CD14-positive monocyte (primary cell): ENCODE measurements around the gene ILK. TPM values are rescaled to one million over a fixed set of nuclear protein-coding genes. Genes with fewer than 3 reads are reported as not detected.

Experiments used
- DNase-seq, 3 donors: peaks; one replicate each; pipeline ENCODE4 v3.0.0-alpha.2; 2011 to 2022
- H2AFZ ChIP-seq: 2 replicates; pipeline ENCODE4 v1.6.0; 2012; ENCODE audit warnings: mild to moderate bottlenecking, low read depth, low read length, inconsistent platforms; ENCODE audit not compliant: insufficient read depth, poor library complexity, severe bottlenecking
- H3K27ac ChIP-seq, 2 donors: 1 replicate in 1 of 2; 2 replicates in 1 of 2; pipeline ENCODE4 v1.5.1; 2012 to 2013; ENCODE audit warnings: low read length in 2 of 2, control low read depth in 1 of 2, inconsistent platforms in 1 of 2, low read depth in 1 of 2, mild to moderate bottlenecking in 1 of 2
- H3K27me3 ChIP-seq, 2 donors: one replicate each; pipeline versions ENCODE4 v1.6.0 to v1.6.1; 2011 to 2013; ENCODE audit warnings: low read length in 2 of 2; ENCODE audit not compliant: control insufficient read depth in 2 of 2, insufficient read depth in 2 of 2
- H3K36me3 ChIP-seq, 2 donors: replicated peaks in 1 of 2; 1 replicate in 1 of 2; 2 replicates in 1 of 2; pipeline versions ENCODE4 v1.5.1 to v1.6.1; 2012 to 2013; ENCODE audit warnings: low read length in 2 of 2, control low read depth in 1 of 2, inconsistent platforms in 1 of 2, mild to moderate bottlenecking in 1 of 2; ENCODE audit not compliant: insufficient read depth in 2 of 2, control insufficient read depth in 1 of 2
- H3K4me1 ChIP-seq, 2 donors: 1 replicate in 1 of 2; 2 replicates in 1 of 2; pipeline versions ENCODE4 v1.5.1 to v1.6.1; 2012 to 2013; ENCODE audit warnings: low read length in 2 of 2, control low read depth in 1 of 2, inconsistent platforms in 1 of 2, mild to moderate bottlenecking in 1 of 2, moderate library complexity in 1 of 2; ENCODE audit not compliant: insufficient read depth in 2 of 2, control insufficient read depth in 1 of 2
- H3K4me2 ChIP-seq: replicated peaks from 2 replicates; pipeline ENCODE3; 2012; ENCODE audit warnings: low read length, moderate library complexity, mild to moderate bottlenecking; ENCODE audit not compliant: poor library complexity, severe bottlenecking; ENCODE audit errors: extremely low read depth
- H3K4me3 ChIP-seq, 3 experiments: fragments of 200-600 bp in 1 of 3; sonication (generic) in 1 of 3; replicated peaks in 1 of 3; 1 replicate in 2 of 3; 2 replicates in 1 of 3; pipeline ENCODE4 v1.5.1; 2011 to 2013; ENCODE audit warnings: low read length in 3 of 3, mild to moderate bottlenecking in 3 of 3, control low read depth in 2 of 3, low read depth in 2 of 3, inconsistent platforms in 1 of 3, moderate library complexity in 1 of 3
- H3K79me2 ChIP-seq: 2 replicates; pipeline ENCODE4 v1.6.0; 2012; ENCODE audit warnings: mild to moderate bottlenecking, control low read depth, inconsistent platforms, low read length, moderate library complexity; ENCODE audit not compliant: insufficient read depth
- H3K9ac ChIP-seq: 2 replicates; pipeline ENCODE4 v1.6.0; 2017; ENCODE audit warnings: low read length, mild to moderate bottlenecking; ENCODE audit not compliant: insufficient read depth, poor library complexity, severe bottlenecking
- H3K9me3 ChIP-seq, 2 donors: replicated peaks in 1 of 2; 1 replicate in 1 of 2; 2 replicates in 1 of 2; pipeline versions ENCODE4 v1.5.1 to v1.6.1; 2012 to 2013; ENCODE audit warnings: low read length in 2 of 2, control low read depth in 1 of 2; ENCODE audit not compliant: control insufficient read depth in 1 of 2, insufficient read depth in 1 of 2
- H4K20me1 ChIP-seq: 2 replicates; pipeline ENCODE4 v1.6.0; 2012; ENCODE audit warnings: mild to moderate bottlenecking, low read length, control low read depth, moderate library complexity; ENCODE audit not compliant: insufficient read depth
- H3K27ac Mint-ChIP-seq, 7 donors: one replicate each; pipeline ENCODE4 v1.8.0; 2020; ENCODE audit warnings: mild to moderate bottlenecking in 7 of 7, mixed read lengths in 7 of 7, moderate library complexity in 6 of 7, inconsistent platforms in 2 of 7
- H3K27me3 Mint-ChIP-seq, 3 donors: one replicate each; pipeline ENCODE4 v1.8.0; 2021 to 2022; ENCODE audit warnings: low read depth in 3 of 3, mild to moderate bottlenecking in 3 of 3, mixed read lengths in 3 of 3, moderate library complexity in 3 of 3, inconsistent platforms in 1 of 3
- H3K36me3 Mint-ChIP-seq, 2 donors: one replicate each; pipeline ENCODE4 v1.8.0; 2020; ENCODE audit warnings: mixed read lengths in 2 of 2, inconsistent platforms in 1 of 2, mild to moderate bottlenecking in 1 of 2
- H3K4me1 Mint-ChIP-seq: one replicate; pipeline ENCODE4 v1.8.0; 2020; ENCODE audit warnings: mild to moderate bottlenecking, mixed read lengths
- H3K4me3 Mint-ChIP-seq, 2 donors: one replicate each; pipeline ENCODE4 v1.8.0; 2020; ENCODE audit warnings: mild to moderate bottlenecking in 2 of 2, mixed read lengths in 2 of 2, moderate library complexity in 1 of 2
- H3K9me3 Mint-ChIP-seq, 7 donors: one replicate each; pipeline ENCODE4 v1.8.0; 2020 to 2022; ENCODE audit warnings: mixed read lengths in 7 of 7, mild to moderate bottlenecking in 6 of 7, moderate library complexity in 6 of 7, inconsistent platforms in 2 of 7
- WGBS: methylation state at CpG from one replicate; pipeline ENCODE4 v1.1.5; 2013; ENCODE audit warnings: missing lambda C conversion rate; ENCODE audit not compliant: insufficient coverage; 5-methylcytosine and 5-hydroxymethylcytosine counted together
- intact Hi-C, 2 donors: fragments of 100-400 bp; cut with micrococcal nuclease; formaldehyde crosslinking; loops; one replicate each; pipeline versions ENCODE4 v1.15.0 to v1.15.1; 2023
- polyA plus RNA-seq, 3 donors: library from polyadenylated mRNA; depleted of rRNA in 1 of 3; unstranded in 2 of 3; stranded (reverse) in 1 of 3; fragments of 300-500 nt in 2 of 3; fragments of >200 nt in 1 of 3; fragmentation: Illumina TruSeq in 2 of 3; gene quantifications; 1 replicate in 2 of 3; 2 replicates in 1 of 3; pipeline ENCODE4 v1.2.3, GENCODE V29; 2012 to 2021
- TF ChIP-seq, protein P1 (sequence below): fragments of 200-600 bp; IDR thresholded peaks from one replicate; pipeline ENCODE4 v1.8.0; 2022; ENCODE audit warnings: antibody characterized with exemption, mild to moderate bottlenecking

ILK gene
- polyA plus RNA-seq, 3 donors = 165 to 271 (median 250) TPM

DNA sequence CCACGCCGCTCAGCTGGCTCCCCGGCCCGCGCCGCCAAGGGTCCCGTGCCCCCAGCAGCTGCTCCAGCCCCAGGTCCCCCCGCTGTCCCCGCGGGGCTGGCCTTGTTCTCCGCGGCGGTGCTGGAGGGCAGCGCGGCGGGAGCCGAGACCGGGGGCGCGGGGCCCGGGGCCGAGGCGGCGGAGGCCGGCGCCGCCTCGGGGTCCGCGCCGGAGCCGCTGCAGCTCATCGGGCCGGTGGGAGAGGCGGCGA lies 8.3 kb downstream of the ILK start:
- H3K36me3 ChIP-seq = peaks cover 73 to 76% of the 10 kb centered on the region in 2 donors
- TF ChIP-seq, protein P1, sequence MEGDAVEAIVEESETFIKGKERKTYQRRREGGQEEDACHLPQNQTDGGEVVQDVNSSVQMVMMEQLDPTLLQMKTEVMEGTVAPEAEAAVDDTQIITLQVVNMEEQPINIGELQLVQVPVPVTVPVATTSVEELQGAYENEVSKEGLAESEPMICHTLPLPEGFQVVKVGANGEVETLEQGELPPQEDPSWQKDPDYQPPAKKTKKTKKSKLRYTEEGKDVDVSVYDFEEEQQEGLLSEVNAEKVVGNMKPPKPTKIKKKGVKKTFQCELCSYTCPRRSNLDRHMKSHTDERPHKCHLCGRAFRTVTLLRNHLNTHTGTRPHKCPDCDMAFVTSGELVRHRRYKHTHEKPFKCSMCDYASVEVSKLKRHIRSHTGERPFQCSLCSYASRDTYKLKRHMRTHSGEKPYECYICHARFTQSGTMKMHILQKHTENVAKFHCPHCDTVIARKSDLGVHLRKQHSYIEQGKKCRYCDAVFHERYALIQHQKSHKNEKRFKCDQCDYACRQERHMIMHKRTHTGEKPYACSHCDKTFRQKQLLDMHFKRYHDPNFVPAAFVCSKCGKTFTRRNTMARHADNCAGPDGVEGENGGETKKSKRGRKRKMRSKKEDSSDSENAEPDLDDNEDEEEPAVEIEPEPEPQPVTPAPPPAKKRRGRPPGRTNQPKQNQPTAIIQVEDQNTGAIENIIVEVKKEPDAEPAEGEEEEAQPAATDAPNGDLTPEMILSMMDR = no peak
- no peak for DNase-seq
- H3K4me3 Mint-ChIP-seq = peak overlapping the region; percentile 86 to 93
- H3K4me1 ChIP-seq = peaks cover 45 to 56% of the 10 kb centered on the region in 2 donors
- no peaks in the 10 kb centered on the region for H3K27me3 Mint-ChIP-seq
- peaks cover 32% of the 10 kb centered on the region for H3K4me1 Mint-ChIP-seq
- H3K9me3 ChIP-seq = no peaks in the 10 kb centered on the region
- H3K27ac ChIP-seq = peak overlapping the region; percentile 93 to 99
- peak overlapping the region; percentile 57 for H2AFZ ChIP-seq
- peak overlapping the region in 6 of 7 donors; percentile 90 to 96 (median 95) for H3K27ac Mint-ChIP-seq
- H3K4me2 ChIP-seq = peak overlapping the region; percentile 96
- H3K79me2 ChIP-seq = peaks cover 68% of the 10 kb centered on the region
- H3K9ac ChIP-seq = peak overlapping the region; percentile 93
- no peaks in the 10 kb centered on the region for H3K9me3 Mint-ChIP-seq
- H4K20me1 ChIP-seq = peaks cover 29% of the 10 kb centered on the region
- 0% methylated on average over 36 of the region's 36 CpGs for whole genome bisulfite sequencing
- peaks cover 41 to 42% of the 10 kb centered on the region in 2 donors for H3K36me3 Mint-ChIP-seq
- H3K27me3 ChIP-seq = no peaks in the 10 kb centered on the region
- peak overlapping the region; percentile 69 to 87 (median 76) for H3K4me3 ChIP-seq
- intact Hi-C loops = loop anchor here (5.0 to 10.0 kb wide), 5 partner anchors 40 to 380 kb away; partner anchors contain the start of genes FHIP1B (in 2 of the 2), ARFIP2 (in 1 of the 2), CNGA4 (in 1 of the 2) and SMPD1 (in 1 of the 2)

GRCh38 chr11:6612213-6613041 lies 8.9 kb downstream of the ILK start, which contains the start of gene TAF10:
TAF10 (minus strand) TSS chr11:6612216; CDS start chr11:6612189, 27 bp downstream.
- H3K9ac ChIP-seq = peak within 1 kb of the TSS; percentile 93
- peak within 1 kb of the TSS; percentile 69 to 87 (median 76) for H3K4me3 ChIP-seq
- H3K9me3 Mint-ChIP-seq = no peaks in the 10 kb centered on the region
- H3K4me1 Mint-ChIP-seq = peaks cover 33% of the 10 kb centered on the region
- peaks cover 45 to 56% of the 10 kb centered on the region in 2 donors for H3K4me1 ChIP-seq
- intact Hi-C loops = loop anchor here (5.0 to 10.0 kb wide), 5 partner anchors 40 to 380 kb away; partner anchors contain the start of genes FHIP1B (in 2 of the 2), ARFIP2 (in 1 of the 2), CNGA4 (in 1 of the 2) and SMPD1 (in 1 of the 2)
- peaks cover 31% of the 10 kb centered on the region for H4K20me1 ChIP-seq
- peak within 1 kb of the TSS; percentile 96 for H3K4me2 ChIP-seq
- WGBS = 0% methylated on average over 30 of the region's 51 CpGs
- peak within 1 kb of the TSS; percentile 86 to 93 for H3K4me3 Mint-ChIP-seq
- H3K27me3 ChIP-seq = no peaks in the 10 kb centered on the region
- no peaks in the 10 kb centered on the region for H3K27me3 Mint-ChIP-seq
- H2AFZ ChIP-seq = peak within 1 kb of the TSS; percentile 75
- peaks cover 68% of the 10 kb centered on the region for H3K79me2 ChIP-seq
- H3K36me3 ChIP-seq = peaks cover 72 to 81% of the 10 kb centered on the region in 2 donors
- peak within 1 kb of the TSS in 6 of 7 donors; percentile 90 to 96 (median 95) for H3K27ac Mint-ChIP-seq
- H3K27ac ChIP-seq = peak within 1 kb of the TSS; percentile 93 to 99
- H3K36me3 Mint-ChIP-seq = peaks cover 39 to 40% of the 10 kb centered on the region in 2 donors
- TF ChIP-seq, protein P1 = peak; percentile 46
- H3K9me3 ChIP-seq = no peaks in the 10 kb centered on the region
- peak; percentile 95 to 96 (median 95) for DNase-seq
